LNCaP clone FGC (cell line): ENCODE measurements around the gene EPO.

Experiments
- DNase-seq: peaks from one replicate; pipeline ENCODE4 v3.0.0-alpha.2; 2011; ENCODE audit warnings: low read depth
- H3K4me3 ChIP-seq: 2 replicates; pipeline ENCODE4 v1.5.1; 2011; ENCODE audit warnings: mild to moderate bottlenecking, low read depth, low read length, control low read depth
- CTCF ChIP-seq: IDR thresholded peaks from 2 replicates; pipeline ENCODE4 v1.5.1; 2012; ENCODE audit warnings: mild to moderate bottlenecking; ENCODE audit not compliant: control insufficient read depth, insufficient read depth; ENCODE audit errors: extremely low read depth

EPO gene

GRCh38 chr7:100684534-100685042 lies 35.7 kb upstream of the EPO start:
- no peak for DNase-seq
- H3K4me3 ChIP-seq, result no peak overlapping the region
- no peak for TF ChIP-seq CTCF

GRCh38 chr7:100685049-100685605 lies 35.1 kb upstream of the EPO start:
- TF ChIP-seq CTCF, result no peak
- DNase-seq, result no peak
- H3K4me3 ChIP-seq, result no peak overlapping the region

GRCh38 chr7:100685631-100686145 lies 34.6 kb upstream of the EPO start:
- no peak for TF ChIP-seq CTCF
- DNase-seq, result no peak
- H3K4me3 ChIP-seq, result no peak overlapping the region

- H3K4me3 ChIP-seq, result no peak overlapping the region
- TF ChIP-seq CTCF, result no peak
- no peak for DNase-seq
Measured at GRCh38 chr7:100686201-100686821, 34.0 kb upstream of the EPO start.

- DNase-seq, result no peak
- TF ChIP-seq CTCF, result no peak
- no peak overlapping the region for H3K4me3 ChIP-seq
Measured at GRCh38 chr7:100686822-100687211, 33.5 kb upstream of the EPO start.

- DNase-seq, result no peak
- no peak overlapping the region for H3K4me3 ChIP-seq
- no peak for TF ChIP-seq CTCF
Measured at GRCh38 chr7:100687261-100687660, 33.0 kb upstream of the EPO start.
